GM18520 (cell line): ENCODE measurements around the gene PBX2.
"Not testable (repeated sequence)": the region's sequence is repeated elsewhere in the genome, so short reads cannot be mapped to it uniquely, and the experiment has no call there.

Experiments used
- ATAC-seq: cut with Tn5 transposase; IDR thresholded peaks from one replicate; pipeline ENCODE4 v1.9.1; 2021; ENCODE audit not compliant: unreplicated experiment

Gene PBX2

GRCh38 chr6:32190054-32190851 is at the start of gene PBX2:
TSS of gene PBX2 (minus strand) at chr6:32190202. CDS start at chr6:32189915, 287 bp downstream.
- no peak for ATAC-seq

- no peak for ATAC-seq
Observed at GRCh38 chr6:32239462-32239861, 49.5 kb upstream of the PBX2 start.

GRCh38 chr6:32234934-32235333 is 44.9 kb upstream of the PBX2 start:
- ATAC-seq, result no peak

- ATAC-seq, result no peak
Observed at GRCh38 chr6:32226434-32226833, 36.4 kb upstream of the PBX2 start.

- ATAC-seq, result peak; percentile 58
Observed at GRCh38 chr6:32224696-32225095, 34.7 kb upstream of the PBX2 start.

GRCh38 chr6:32223258-32224235 is 33.5 kb upstream of the PBX2 start, which contains the start of gene NOTCH4:
TSS of gene NOTCH4 (minus strand) at chr6:32224067. CDS start at chr6:32223928, 139 bp downstream.
- no peak for ATAC-seq

GRCh38 chr6:32222333-32223230 is 32.6 kb upstream of the PBX2 start:
- no peak for ATAC-seq

- no peak for ATAC-seq
Observed at GRCh38 chr6:32220021-32220420, 30.0 kb upstream of the PBX2 start.

- ATAC-seq, result no peak
Observed at GRCh38 chr6:32218167-32218566, 28.2 kb upstream of the PBX2 start.

- ATAC-seq, result no peak
Observed at GRCh38 chr6:32216998-32217397, 27.0 kb upstream of the PBX2 start.

GRCh38 chr6:32216285-32216684 is 26.3 kb upstream of the PBX2 start:
- ATAC-seq, result no peak

GRCh38 chr6:32215617-32216016 is 25.6 kb upstream of the PBX2 start:
- no peak for ATAC-seq

GRCh38 chr6:32214126-32214525 is 24.1 kb upstream of the PBX2 start:
- no peak for ATAC-seq

- no peak for ATAC-seq
Observed at GRCh38 chr6:32213649-32214048, 23.6 kb upstream of the PBX2 start.

- ATAC-seq, result no peak
Observed at GRCh38 chr6:32212076-32212760, 22.2 kb upstream of the PBX2 start.

GRCh38 chr6:32211432-32211831 is 21.4 kb upstream of the PBX2 start:
- not testable (repeated sequence) for ATAC-seq

GRCh38 chr6:32210191-32210601 is 20.2 kb upstream of the PBX2 start:
- ATAC-seq, result no peak

- ATAC-seq, result no peak
Observed at GRCh38 chr6:32208996-32209395, 19.0 kb upstream of the PBX2 start.

- no peak for ATAC-seq
Observed at GRCh38 chr6:32204268-32204715, 14.3 kb upstream of the PBX2 start.
